Tibial nerve (tissue), 3 donors: ENCODE measurements around the gene RAB9B.

Experiments
- POLR2A ChIP-seq, 2 donors: fragments of 450-650 bp; IDR thresholded peaks; one replicate each; pipeline ENCODE4 v1.6.1; 2017; ENCODE audit warnings: antibody characterized with exemption in 2 of 2, mild to moderate bottlenecking in 2 of 2, moderate library complexity in 2 of 2
- TF ChIP-seq, protein P1 (sequence below), 5 experiments: fragments of 200-600 bp in 3 of 5; fragments of 450-650 bp in 2 of 5; sonication (generic) in 3 of 5; IDR thresholded peaks; one replicate each; pipeline ENCODE4 v1.5.1; 2016 to 2019; ENCODE audit warnings: antibody characterized with exemption in 5 of 5, mild to moderate bottlenecking in 3 of 5, moderate library complexity in 2 of 5

DNA sequence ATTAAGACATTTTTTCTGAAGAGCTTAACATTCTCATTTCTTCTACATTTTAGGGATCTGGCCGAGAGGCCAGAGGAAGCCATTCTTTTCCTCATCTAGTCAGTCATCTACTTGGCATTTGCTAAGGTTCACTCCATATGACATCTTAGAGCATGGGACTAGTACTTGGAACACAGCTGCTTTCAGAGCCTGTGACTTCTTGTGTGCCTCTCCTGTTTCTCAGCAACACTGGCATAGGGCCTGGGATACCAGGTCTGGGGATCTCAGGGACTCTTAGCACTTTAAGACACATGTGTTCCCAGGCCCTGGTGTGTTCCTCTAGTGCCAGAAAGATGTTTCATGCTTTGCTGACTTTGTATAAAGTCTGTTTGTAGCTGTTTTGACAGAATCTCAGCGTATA, 48.1 kb downstream of the RAB9B start:
- TF ChIP-seq, protein P1, sequence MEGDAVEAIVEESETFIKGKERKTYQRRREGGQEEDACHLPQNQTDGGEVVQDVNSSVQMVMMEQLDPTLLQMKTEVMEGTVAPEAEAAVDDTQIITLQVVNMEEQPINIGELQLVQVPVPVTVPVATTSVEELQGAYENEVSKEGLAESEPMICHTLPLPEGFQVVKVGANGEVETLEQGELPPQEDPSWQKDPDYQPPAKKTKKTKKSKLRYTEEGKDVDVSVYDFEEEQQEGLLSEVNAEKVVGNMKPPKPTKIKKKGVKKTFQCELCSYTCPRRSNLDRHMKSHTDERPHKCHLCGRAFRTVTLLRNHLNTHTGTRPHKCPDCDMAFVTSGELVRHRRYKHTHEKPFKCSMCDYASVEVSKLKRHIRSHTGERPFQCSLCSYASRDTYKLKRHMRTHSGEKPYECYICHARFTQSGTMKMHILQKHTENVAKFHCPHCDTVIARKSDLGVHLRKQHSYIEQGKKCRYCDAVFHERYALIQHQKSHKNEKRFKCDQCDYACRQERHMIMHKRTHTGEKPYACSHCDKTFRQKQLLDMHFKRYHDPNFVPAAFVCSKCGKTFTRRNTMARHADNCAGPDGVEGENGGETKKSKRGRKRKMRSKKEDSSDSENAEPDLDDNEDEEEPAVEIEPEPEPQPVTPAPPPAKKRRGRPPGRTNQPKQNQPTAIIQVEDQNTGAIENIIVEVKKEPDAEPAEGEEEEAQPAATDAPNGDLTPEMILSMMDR (IDR thresholded peaks at IDR 0.05), result no peak
- no peak for TF ChIP-seq POLR2A (IDR thresholded peaks at IDR 0.05)
